KMS-11 (cell line): ENCODE measurements around the gene PROM1.

Experiments used
- H2AFZ ChIP-seq: fragments of 200-600 bp; sonication (generic); 2 replicates; pipeline ENCODE4 v1.6.1; 2016; ENCODE audit warnings: antibody characterized with exemption, mixed run types, low read depth
- H3K27ac ChIP-seq: fragments of 200-600 bp; sonication (generic); 2 replicates; pipeline ENCODE4 v1.6.1; 2016; ENCODE audit warnings: mild to moderate bottlenecking, mixed run types
- H3K27me3 ChIP-seq: fragments of 200-600 bp; sonication (generic); 2 replicates; pipeline ENCODE4 v1.6.1; 2017; ENCODE audit warnings: mild to moderate bottlenecking, low read depth, mixed run types, moderate library complexity; ENCODE audit not compliant: insufficient read depth
- H3K36me3 ChIP-seq: fragments of 200-600 bp; sonication (generic); 2 replicates; pipeline ENCODE4 v1.6.1; 2017; ENCODE audit warnings: mild to moderate bottlenecking, mixed run types; ENCODE audit not compliant: insufficient read depth
- H3K4me1 ChIP-seq: fragments of 200-600 bp; sonication (generic); 2 replicates; pipeline ENCODE4 v1.6.1; 2016; ENCODE audit warnings: mild to moderate bottlenecking, low read depth, mixed run types; ENCODE audit not compliant: poor library complexity, severe bottlenecking
- H3K4me2 ChIP-seq: fragments of 200-600 bp; sonication (generic); 2 replicates; pipeline ENCODE4 v1.7.0; 2016; ENCODE audit warnings: mild to moderate bottlenecking, mixed run types
- H3K4me3 ChIP-seq: fragments of 200-600 bp; sonication (generic); IDR thresholded peaks from 2 replicates; pipeline ENCODE4 v1.6.1; 2017; ENCODE audit warnings: low read depth, low read length, mixed read lengths; ENCODE audit not compliant: insufficient read depth
- H3K79me2 ChIP-seq: fragments of 200-600 bp; sonication (generic); 2 replicates; pipeline ENCODE4 v1.6.1; 2016; ENCODE audit warnings: low read depth, mixed run types; ENCODE audit not compliant: insufficient read depth
- H3K9ac ChIP-seq: fragments of 200-600 bp; sonication (generic); 2 replicates; pipeline ENCODE4 v1.6.1; 2016; ENCODE audit warnings: mild to moderate bottlenecking, mixed run types
- H4K20me1 ChIP-seq: fragments of 200-600 bp; sonication (generic); 2 replicates; pipeline ENCODE4 v1.6.1; 2016; ENCODE audit warnings: mild to moderate bottlenecking, mixed run types; ENCODE audit not compliant: insufficient read depth
- CTCF ChIP-seq: fragments of 200-600 bp; sonication (generic); conservative IDR thresholded peaks from 2 replicates; pipeline ENCODE4 v1.6.1; 2017; ENCODE audit warnings: low read depth, mild to moderate bottlenecking, antibody characterized with exemption, low read length, moderate library complexity, mixed read lengths

Gene PROM1

GRCh38 chr4:15965325-15965724, 118.5 kb downstream of the PROM1 start:
- Histone ChIP-seq H2AFZ (no peak overlapping the region), H3K9ac (no peak overlapping the region), H3K4me3 (no peak overlapping the region), H3K4me1 (no peaks in the 10 kb centered on the region), H3K79me2 (no peaks in the 10 kb centered on the region), H3K27ac (no peak overlapping the region), H3K27me3 (no peaks in the 10 kb centered on the region), H3K4me2 (no peak overlapping the region), H3K36me3 (no peaks in the 10 kb centered on the region), H4K20me1 (no peaks in the 10 kb centered on the region)
- no peak for TF ChIP-seq CTCF

- Histone ChIP-seq H3K36me3 (no peaks in the 10 kb centered on the region), H3K4me1 (no peaks in the 10 kb centered on the region), H4K20me1 (no peaks in the 10 kb centered on the region), H3K4me3 (no peak overlapping the region), H2AFZ (no peak overlapping the region), H3K27me3 (no peaks in the 10 kb centered on the region), H3K79me2 (no peaks in the 10 kb centered on the region), H3K4me2 (no peak overlapping the region), H3K9ac (no peak overlapping the region), H3K27ac (no peak overlapping the region)
- TF ChIP-seq CTCF, result no peak
Measured at GRCh38 chr4:15964159-15964558, 119.7 kb downstream of the PROM1 start.

GRCh38 chr4:15963576-15963975, 120.2 kb downstream of the PROM1 start:
- Histone ChIP-seq H3K36me3 (no peaks in the 10 kb centered on the region), H3K27ac (no peak overlapping the region), H4K20me1 (no peaks in the 10 kb centered on the region), H3K4me2 (no peak overlapping the region), H3K27me3 (no peaks in the 10 kb centered on the region), H2AFZ (no peak overlapping the region), H3K4me1 (no peaks in the 10 kb centered on the region), H3K9ac (no peak overlapping the region), H3K79me2 (no peaks in the 10 kb centered on the region), H3K4me3 (no peak overlapping the region)
- TF ChIP-seq CTCF, result no peak

GRCh38 chr4:15963001-15963451, 120.8 kb downstream of the PROM1 start, which contains the start of gene FGFBP2:
FGFBP2 (minus strand) TSS chr4:15963175; CDS start chr4:15963129, 46 bp downstream.
- Histone ChIP-seq H3K27ac (no peak within 1 kb of the TSS), H3K27me3 (no peaks in the 10 kb centered on the region), H4K20me1 (no peaks in the 10 kb centered on the region), H3K36me3 (no peaks in the 10 kb centered on the region), H3K4me1 (no peaks in the 10 kb centered on the region), H3K9ac (no peak within 1 kb of the TSS), H2AFZ (no peak within 1 kb of the TSS), H3K79me2 (no peaks in the 10 kb centered on the region), H3K4me3 (no peak within 1 kb of the TSS), H3K4me2 (no peak within 1 kb of the TSS)
- TF ChIP-seq CTCF, result 0 out of 2 replicates have a peak, but pooled peaks have one; percentile 19
